GM18868 (cell line): ENCODE data around the gene CDR2.
"Not testable (repeated sequence)": the region's sequence is repeated elsewhere in the genome, so short reads cannot be mapped to it uniquely, and the experiment has no call there.

Experiments used
- ATAC-seq: cut with Tn5 transposase; IDR thresholded peaks from one replicate; pipeline ENCODE4 v1.9.1; 2021; ENCODE audit warnings: mild to moderate bottlenecking, moderate library complexity; ENCODE audit not compliant: unreplicated experiment

Gene CDR2

GRCh38 chr16:22311520-22311919 is 62.9 kb downstream of the CDR2 start:
- ATAC-seq: no peak

GRCh38 chr16:22308824-22309520 is 65.4 kb downstream of the CDR2 start:
- ATAC-seq: no peak

GRCh38 chr16:22307838-22308237 is 66.6 kb downstream of the CDR2 start:
- no peak for ATAC-seq

GRCh38 chr16:22306788-22307187 is 67.6 kb downstream of the CDR2 start:
- ATAC-seq: no peak

- no peak for ATAC-seq
These were observed 70.0 kb downstream of the CDR2 start for GRCh38 chr16:22304411-22304810.

GRCh38 chr16:22302776-22303363 is 71.5 kb downstream of the CDR2 start:
- no peak for ATAC-seq

GRCh38 chr16:22301423-22301822 is 73.0 kb downstream of the CDR2 start:
- ATAC-seq: not testable (repeated sequence)

GRCh38 chr16:22300427-22301071 is 73.9 kb downstream of the CDR2 start:
- ATAC-seq: no peak

GRCh38 chr16:22299036-22299435 is 75.4 kb downstream of the CDR2 start:
- ATAC-seq: no peak

- ATAC-seq: peak; percentile 33
These were observed 76.3 kb downstream of the CDR2 start for GRCh38 chr16:22297871-22298733.

- peak; percentile 83 for ATAC-seq
These were observed 77.1 kb downstream of the CDR2 start, which contains the start of gene POLR3E for GRCh38 chr16:22297114-22297870. Gene POLR3E, plus strand, starts transcription at chr16:22297409. Its CDS starts 5,560 bp downstream, at chr16:22302969.

- no peak for ATAC-seq
These were observed 78.0 kb downstream of the CDR2 start for GRCh38 chr16:22296225-22297113.
